CD14-positive monocyte (primary cell): ENCODE results near the gene HS6ST3. TPM values are rescaled to one million over a fixed set of nuclear protein-coding genes. Genes with fewer than 3 reads are reported as not detected.

Source experiments
- DNase-seq, 3 donors: peaks; one replicate each; pipeline ENCODE4 v3.0.0-alpha.2; 2011 to 2022
- H2AFZ ChIP-seq: 2 replicates; pipeline ENCODE4 v1.6.0; 2012; ENCODE audit warnings: mild to moderate bottlenecking, low read depth, low read length, inconsistent platforms; ENCODE audit not compliant: insufficient read depth, poor library complexity, severe bottlenecking
- H3K27ac ChIP-seq, 2 donors: 1 replicate in 1 of 2; 2 replicates in 1 of 2; pipeline ENCODE4 v1.5.1; 2012 to 2013; ENCODE audit warnings: low read length in 2 of 2, control low read depth in 1 of 2, inconsistent platforms in 1 of 2, low read depth in 1 of 2, mild to moderate bottlenecking in 1 of 2
- H3K27me3 ChIP-seq, 2 donors: one replicate each; pipeline versions ENCODE4 v1.6.0 to v1.6.1; 2011 to 2013; ENCODE audit warnings: low read length in 2 of 2; ENCODE audit not compliant: control insufficient read depth in 2 of 2, insufficient read depth in 2 of 2
- H3K36me3 ChIP-seq, 2 donors: replicated peaks in 1 of 2; 1 replicate in 1 of 2; 2 replicates in 1 of 2; pipeline versions ENCODE4 v1.5.1 to v1.6.1; 2012 to 2013; ENCODE audit warnings: low read length in 2 of 2, control low read depth in 1 of 2, inconsistent platforms in 1 of 2, mild to moderate bottlenecking in 1 of 2; ENCODE audit not compliant: insufficient read depth in 2 of 2, control insufficient read depth in 1 of 2
- H3K4me1 ChIP-seq, 2 donors: 1 replicate in 1 of 2; 2 replicates in 1 of 2; pipeline versions ENCODE4 v1.5.1 to v1.6.1; 2012 to 2013; ENCODE audit warnings: low read length in 2 of 2, control low read depth in 1 of 2, inconsistent platforms in 1 of 2, mild to moderate bottlenecking in 1 of 2, moderate library complexity in 1 of 2; ENCODE audit not compliant: insufficient read depth in 2 of 2, control insufficient read depth in 1 of 2
- H3K4me2 ChIP-seq: replicated peaks from 2 replicates; pipeline ENCODE3; 2012; ENCODE audit warnings: low read length, moderate library complexity, mild to moderate bottlenecking; ENCODE audit not compliant: poor library complexity, severe bottlenecking; ENCODE audit errors: extremely low read depth
- H3K4me3 ChIP-seq, 3 experiments: fragments of 200-600 bp in 1 of 3; sonication (generic) in 1 of 3; replicated peaks in 1 of 3; 1 replicate in 2 of 3; 2 replicates in 1 of 3; pipeline ENCODE4 v1.5.1; 2011 to 2013; ENCODE audit warnings: low read length in 3 of 3, mild to moderate bottlenecking in 3 of 3, control low read depth in 2 of 3, low read depth in 2 of 3, inconsistent platforms in 1 of 3, moderate library complexity in 1 of 3
- H3K79me2 ChIP-seq: 2 replicates; pipeline ENCODE4 v1.6.0; 2012; ENCODE audit warnings: mild to moderate bottlenecking, control low read depth, inconsistent platforms, low read length, moderate library complexity; ENCODE audit not compliant: insufficient read depth
- H3K9ac ChIP-seq: 2 replicates; pipeline ENCODE4 v1.6.0; 2017; ENCODE audit warnings: low read length, mild to moderate bottlenecking; ENCODE audit not compliant: insufficient read depth, poor library complexity, severe bottlenecking
- H3K9me3 ChIP-seq, 2 donors: replicated peaks in 1 of 2; 1 replicate in 1 of 2; 2 replicates in 1 of 2; pipeline versions ENCODE4 v1.5.1 to v1.6.1; 2012 to 2013; ENCODE audit warnings: low read length in 2 of 2, control low read depth in 1 of 2; ENCODE audit not compliant: control insufficient read depth in 1 of 2, insufficient read depth in 1 of 2
- H4K20me1 ChIP-seq: 2 replicates; pipeline ENCODE4 v1.6.0; 2012; ENCODE audit warnings: mild to moderate bottlenecking, low read length, control low read depth, moderate library complexity; ENCODE audit not compliant: insufficient read depth
- H3K27ac Mint-ChIP-seq, 7 donors: one replicate each; pipeline ENCODE4 v1.8.0; 2020; ENCODE audit warnings: mild to moderate bottlenecking in 7 of 7, mixed read lengths in 7 of 7, moderate library complexity in 6 of 7, inconsistent platforms in 2 of 7
- H3K27me3 Mint-ChIP-seq, 3 donors: one replicate each; pipeline ENCODE4 v1.8.0; 2021 to 2022; ENCODE audit warnings: low read depth in 3 of 3, mild to moderate bottlenecking in 3 of 3, mixed read lengths in 3 of 3, moderate library complexity in 3 of 3, inconsistent platforms in 1 of 3
- H3K36me3 Mint-ChIP-seq, 2 donors: one replicate each; pipeline ENCODE4 v1.8.0; 2020; ENCODE audit warnings: mixed read lengths in 2 of 2, inconsistent platforms in 1 of 2, mild to moderate bottlenecking in 1 of 2
- H3K4me1 Mint-ChIP-seq: one replicate; pipeline ENCODE4 v1.8.0; 2020; ENCODE audit warnings: mild to moderate bottlenecking, mixed read lengths
- H3K4me3 Mint-ChIP-seq, 2 donors: one replicate each; pipeline ENCODE4 v1.8.0; 2020; ENCODE audit warnings: mild to moderate bottlenecking in 2 of 2, mixed read lengths in 2 of 2, moderate library complexity in 1 of 2
- H3K9me3 Mint-ChIP-seq, 7 donors: one replicate each; pipeline ENCODE4 v1.8.0; 2020 to 2022; ENCODE audit warnings: mixed read lengths in 7 of 7, mild to moderate bottlenecking in 6 of 7, moderate library complexity in 6 of 7, inconsistent platforms in 2 of 7
- WGBS: methylation state at CpG from one replicate; pipeline ENCODE4 v1.1.5; 2013; ENCODE audit warnings: missing lambda C conversion rate; ENCODE audit not compliant: insufficient coverage; 5-methylcytosine and 5-hydroxymethylcytosine counted together
- intact Hi-C, 2 donors: fragments of 100-400 bp; cut with micrococcal nuclease; formaldehyde crosslinking; loops; one replicate each; pipeline versions ENCODE4 v1.15.0 to v1.15.1; 2023
- polyA plus RNA-seq, 3 donors: library from polyadenylated mRNA; depleted of rRNA in 1 of 3; unstranded in 2 of 3; stranded (reverse) in 1 of 3; fragments of 300-500 nt in 2 of 3; fragments of >200 nt in 1 of 3; fragmentation: Illumina TruSeq in 2 of 3; gene quantifications; 1 replicate in 2 of 3; 2 replicates in 1 of 3; pipeline ENCODE4 v1.2.3, GENCODE V29; 2012 to 2021
- TF ChIP-seq, protein P1 (sequence below): fragments of 200-600 bp; IDR thresholded peaks from one replicate; pipeline ENCODE4 v1.8.0; 2022; ENCODE audit warnings: antibody characterized with exemption, mild to moderate bottlenecking

HS6ST3 gene
- polyA plus RNA-seq, 3 donors = not detected

DNA sequence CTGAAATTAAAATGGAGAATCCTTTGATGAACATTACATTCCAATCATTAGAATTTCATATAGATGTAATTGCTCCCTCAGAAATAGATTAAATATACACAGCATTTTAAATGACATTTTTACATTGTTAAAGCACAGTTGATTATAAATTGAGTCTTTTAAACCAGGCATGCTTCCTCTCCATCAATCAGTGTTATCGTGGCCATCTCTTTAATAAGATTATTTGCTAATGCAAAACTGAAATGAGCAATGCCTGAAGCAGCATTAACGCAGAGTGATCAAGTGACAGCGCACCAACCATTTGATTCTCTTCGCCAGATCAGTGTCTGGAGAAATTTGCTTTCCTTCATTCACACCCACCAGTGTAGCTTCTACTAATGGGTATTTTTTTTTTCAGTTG is 644.6 kb downstream of the HS6ST3 start:
- H3K4me3 ChIP-seq = no peak overlapping the region
- H3K27ac ChIP-seq = no peak overlapping the region
- TF ChIP-seq, protein P1, sequence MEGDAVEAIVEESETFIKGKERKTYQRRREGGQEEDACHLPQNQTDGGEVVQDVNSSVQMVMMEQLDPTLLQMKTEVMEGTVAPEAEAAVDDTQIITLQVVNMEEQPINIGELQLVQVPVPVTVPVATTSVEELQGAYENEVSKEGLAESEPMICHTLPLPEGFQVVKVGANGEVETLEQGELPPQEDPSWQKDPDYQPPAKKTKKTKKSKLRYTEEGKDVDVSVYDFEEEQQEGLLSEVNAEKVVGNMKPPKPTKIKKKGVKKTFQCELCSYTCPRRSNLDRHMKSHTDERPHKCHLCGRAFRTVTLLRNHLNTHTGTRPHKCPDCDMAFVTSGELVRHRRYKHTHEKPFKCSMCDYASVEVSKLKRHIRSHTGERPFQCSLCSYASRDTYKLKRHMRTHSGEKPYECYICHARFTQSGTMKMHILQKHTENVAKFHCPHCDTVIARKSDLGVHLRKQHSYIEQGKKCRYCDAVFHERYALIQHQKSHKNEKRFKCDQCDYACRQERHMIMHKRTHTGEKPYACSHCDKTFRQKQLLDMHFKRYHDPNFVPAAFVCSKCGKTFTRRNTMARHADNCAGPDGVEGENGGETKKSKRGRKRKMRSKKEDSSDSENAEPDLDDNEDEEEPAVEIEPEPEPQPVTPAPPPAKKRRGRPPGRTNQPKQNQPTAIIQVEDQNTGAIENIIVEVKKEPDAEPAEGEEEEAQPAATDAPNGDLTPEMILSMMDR = no peak
- H3K4me2 ChIP-seq = no peak overlapping the region
- Mint-ChIP-seq H3K4me3 (no peak overlapping the region), H3K9me3 (peaks cover 3 to 9% (median 7%) of the 10 kb centered on the region in 7 donors), H3K27me3 (no peaks in the 10 kb centered on the region), H3K36me3 (no peaks in the 10 kb centered on the region), H3K4me1 (no peaks in the 10 kb centered on the region), H3K27ac (no peak overlapping the region)
- H3K27me3 ChIP-seq = no peaks in the 10 kb centered on the region
- no peaks in the 10 kb centered on the region for H3K4me1 ChIP-seq
- H3K9ac ChIP-seq = no peak overlapping the region
- intact Hi-C loops = no loop called here
- no peaks in the 10 kb centered on the region for H3K36me3 ChIP-seq
- no peak overlapping the region for H2AFZ ChIP-seq
- no peak for DNase-seq
- H3K79me2 ChIP-seq = no peaks in the 10 kb centered on the region
- no CpG with 5 or more reads among the region's 4 CpGs for WGBS
- H3K9me3 ChIP-seq = peaks cover 6 to 11% of the 10 kb centered on the region in 2 donors
- no peaks in the 10 kb centered on the region for H4K20me1 ChIP-seq

DNA sequence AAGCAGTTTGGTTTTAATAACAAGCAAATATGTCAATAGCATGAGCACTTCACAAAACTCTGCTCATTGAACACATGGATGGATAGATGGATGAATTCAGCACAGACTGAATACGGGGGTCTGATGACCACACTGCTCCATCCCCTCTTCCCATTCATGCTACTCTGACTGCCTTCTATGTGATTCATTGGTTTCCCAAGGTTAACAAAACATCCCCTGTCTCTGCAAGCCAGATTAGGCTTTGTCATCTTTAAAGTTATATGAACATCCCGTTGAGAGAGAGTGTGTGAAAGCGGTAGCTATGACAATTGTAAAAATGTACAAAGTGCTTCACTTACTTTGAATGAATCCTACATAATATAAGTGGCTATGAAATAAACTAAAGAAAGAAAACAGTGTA is 651.9 kb downstream of the HS6ST3 start:
- Histone ChIP-seq H3K4me3 (no peak overlapping the region), H2AFZ (no peak overlapping the region), H3K9ac (no peak overlapping the region), H3K9me3 (no peaks in the 10 kb centered on the region), H3K4me2 (no peak overlapping the region), H3K27me3 (no peaks in the 10 kb centered on the region), H3K36me3 (no peaks in the 10 kb centered on the region), H3K4me1 (no peaks in the 10 kb centered on the region), H4K20me1 (no peaks in the 10 kb centered on the region), H3K79me2 (no peaks in the 10 kb centered on the region), H3K27ac (no peak overlapping the region)
- TF ChIP-seq, protein P1 = no peak
- Mint-ChIP-seq H3K27me3 (peaks cover 0 to 2% (median 0%) of the 10 kb centered on the region in 3 donors), H3K4me1 (no peaks in the 10 kb centered on the region), H3K9me3 (peaks cover 0 to 7% (median 4%) of the 10 kb centered on the region in 7 donors), H3K4me3 (no peak overlapping the region), H3K27ac (no peak overlapping the region), H3K36me3 (no peaks in the 10 kb centered on the region)
- intact Hi-C loops = no loop called here
- no CpG with 5 or more reads among the region's 3 CpGs for WGBS
- no peak for DNase-seq
